HG02798 (cell line): ENCODE measurements around the gene PRICKLE2.

ENCODE experiments used
- ATAC-seq: cut with Tn5 transposase; IDR thresholded peaks from one replicate; pipeline ENCODE4 v1.9.1; 2021; ENCODE audit warnings: mild to moderate bottlenecking; ENCODE audit not compliant: unreplicated experiment, poor library complexity

Gene PRICKLE2

GRCh38 chr3:64082961-64083541 lies 142.2 kb downstream of the PRICKLE2 start:
- no peak for ATAC-seq

DNA sequence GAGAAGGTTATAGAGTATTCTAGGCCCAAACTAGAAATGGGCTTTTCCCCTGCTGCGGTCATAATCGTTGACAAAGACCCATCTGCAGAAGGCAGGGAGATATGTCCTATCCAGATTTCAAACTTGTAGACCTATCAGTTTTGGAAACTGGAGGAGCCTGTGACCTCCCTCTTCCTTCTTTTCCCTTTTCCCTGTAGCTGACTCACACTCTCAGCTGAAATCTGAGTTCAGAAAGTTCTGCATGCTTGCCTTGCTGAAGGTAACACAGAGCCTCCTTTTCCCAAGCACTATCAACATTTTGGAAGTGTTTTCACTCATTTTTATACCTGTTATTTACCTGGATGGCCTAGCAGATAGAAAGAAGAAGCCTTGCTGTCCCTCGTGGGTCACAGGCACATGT lies 142.9 kb downstream of the PRICKLE2 start:
- no peak for ATAC-seq

GRCh38 chr3:64081235-64081630 lies 144.0 kb downstream of the PRICKLE2 start:
- no peak for ATAC-seq

DNA sequence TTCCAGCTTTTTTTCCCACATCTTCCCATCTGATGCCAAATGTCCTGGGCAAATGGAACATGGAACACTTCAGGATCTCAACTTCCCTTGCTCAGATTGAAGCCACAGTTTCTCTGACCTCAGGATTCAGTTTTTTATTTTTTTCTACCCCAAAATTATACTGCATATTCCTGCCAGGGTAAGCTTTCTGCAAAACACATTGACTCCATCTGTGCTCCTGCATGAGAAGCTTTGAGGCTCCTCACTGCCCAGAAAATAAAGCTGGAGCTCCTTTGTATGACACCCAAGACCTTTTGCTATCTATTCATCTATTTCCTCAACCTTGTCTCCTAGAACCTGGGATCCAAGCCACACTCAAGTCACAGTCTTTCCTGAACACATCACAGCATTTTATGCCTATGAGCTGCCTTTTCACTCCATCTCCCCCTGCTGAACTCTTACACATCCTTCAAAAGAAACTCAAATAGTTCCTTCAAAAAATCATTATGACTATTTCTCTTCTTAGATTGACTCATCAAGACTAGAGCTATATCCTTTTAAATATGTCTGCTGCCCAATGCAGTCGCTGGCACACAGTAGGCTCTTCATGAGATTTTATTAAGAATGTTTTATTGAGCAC lies 144.5 kb downstream of the PRICKLE2 start:
- ATAC-seq = no peak

DNA sequence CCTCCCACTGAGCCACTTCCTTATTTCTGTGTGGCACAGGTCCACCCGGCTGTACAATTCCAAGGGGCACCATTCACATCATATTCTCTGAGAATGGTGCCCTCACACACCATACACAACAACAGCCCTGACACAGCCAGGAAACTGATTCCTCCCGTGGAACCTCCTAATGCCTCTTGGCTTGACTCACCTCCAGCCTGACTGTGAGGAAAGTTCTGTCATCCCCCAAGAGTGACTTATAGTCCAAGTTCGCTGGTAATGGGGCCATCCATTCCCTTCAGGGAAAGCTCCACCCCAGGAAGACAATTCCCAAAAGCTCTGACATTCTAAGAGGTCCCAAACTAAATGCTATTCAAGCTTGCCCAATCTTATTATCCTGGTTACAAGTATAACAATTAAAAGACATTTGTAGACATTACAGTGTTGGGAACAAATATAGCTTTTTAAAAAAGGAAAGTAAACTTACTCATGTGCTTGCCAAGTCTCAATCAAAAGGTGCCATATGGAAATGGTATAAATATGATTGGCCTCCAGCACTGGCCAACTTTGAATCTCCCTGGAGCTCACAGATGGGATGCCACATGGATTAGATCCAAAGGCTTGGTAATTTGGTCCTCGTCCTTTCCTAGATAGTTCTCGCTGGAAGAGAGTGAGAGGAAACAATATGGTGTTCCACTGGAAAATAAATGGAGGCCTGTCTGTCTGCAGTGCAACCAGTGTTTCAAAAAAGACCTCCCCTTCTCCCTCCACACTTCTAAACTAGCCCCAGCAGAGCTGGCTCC lies 145.7 kb downstream of the PRICKLE2 start:
- no peak for ATAC-seq

DNA sequence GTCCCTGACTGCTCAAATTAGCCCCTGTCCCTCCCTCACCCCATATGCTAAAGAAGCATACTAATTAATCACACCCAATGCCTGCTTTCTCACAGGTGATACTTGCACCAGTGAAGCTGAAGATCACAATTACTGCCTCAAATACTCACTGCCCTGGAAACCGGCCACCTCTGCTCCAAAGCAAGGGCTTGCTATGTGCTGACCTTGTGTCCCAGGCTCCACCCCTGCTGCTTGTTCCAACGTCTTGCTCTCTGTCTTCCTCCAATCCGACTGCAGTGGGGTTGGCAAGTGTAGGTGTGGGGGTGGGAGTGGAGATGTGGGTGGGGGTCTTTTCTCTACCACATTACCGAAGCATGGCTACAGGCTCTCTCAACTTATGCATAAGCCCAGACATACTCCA lies 146.3 kb downstream of the PRICKLE2 start:
- ATAC-seq = no peak

DNA sequence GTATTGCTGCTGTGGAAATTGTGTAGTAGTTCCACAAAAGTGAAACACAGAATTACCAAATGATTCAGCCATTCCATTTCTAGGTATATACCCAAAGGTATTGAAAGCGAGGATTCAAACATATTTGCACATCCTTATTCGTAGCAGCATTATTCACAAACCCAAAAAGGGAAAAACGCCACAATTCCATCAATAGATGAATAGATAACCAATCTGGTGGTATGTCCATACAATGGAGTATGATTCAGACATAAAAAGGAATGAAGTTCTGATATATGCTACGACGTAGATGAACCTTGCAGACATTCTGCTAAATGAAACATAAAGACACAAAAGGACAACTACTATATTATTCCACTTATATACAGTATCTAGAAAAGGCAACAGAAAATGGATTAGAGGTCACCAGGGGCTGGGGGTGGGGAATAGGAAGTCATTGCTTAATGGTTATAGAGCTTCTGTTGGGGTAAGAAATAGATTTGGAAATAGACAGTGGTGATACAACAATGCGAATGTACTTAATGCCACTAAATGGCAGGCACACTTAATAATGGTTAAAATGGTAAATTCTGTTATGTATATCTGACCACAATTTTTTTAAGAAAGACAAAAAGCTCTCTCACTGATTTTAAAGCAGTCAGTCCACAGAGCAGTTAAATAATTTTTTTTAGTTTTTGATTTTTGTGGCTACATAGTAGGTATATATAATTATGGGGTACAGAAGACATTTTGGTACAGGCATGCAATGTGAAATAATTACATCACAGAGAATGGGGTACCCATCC lies 150.2 kb downstream of the PRICKLE2 start:
- no peak for ATAC-seq

DNA sequence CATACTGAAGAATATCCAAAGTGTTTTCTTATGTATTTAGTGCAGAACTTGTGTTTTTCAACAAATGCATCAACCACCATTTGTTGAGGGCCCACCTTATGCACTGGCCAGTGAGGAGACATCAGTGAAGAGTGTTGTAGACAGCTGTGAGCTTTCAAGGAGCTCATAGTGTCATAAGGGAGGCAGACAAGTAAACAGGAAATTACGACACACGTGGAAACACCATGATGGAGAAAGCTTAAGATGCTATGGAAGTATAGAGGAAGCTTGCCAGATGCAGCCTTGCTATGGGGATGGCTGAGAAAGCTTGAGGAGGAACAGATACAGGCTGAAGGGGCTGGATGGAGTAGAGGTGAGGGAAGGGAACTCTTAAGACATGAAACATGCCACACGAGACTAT lies 151.2 kb downstream of the PRICKLE2 start:
- ATAC-seq = no peak

GRCh38 chr3:64073158-64073761 lies 152.0 kb downstream of the PRICKLE2 start:
- no peak for ATAC-seq

- ATAC-seq = no peak
Measured at GRCh38 chr3:64072126-64072525, 153.1 kb downstream of the PRICKLE2 start.

GRCh38 chr3:64070704-64071103 lies 154.6 kb downstream of the PRICKLE2 start:
- no peak for ATAC-seq

GRCh38 chr3:64067506-64068346 lies 157.5 kb downstream of the PRICKLE2 start:
- no peak for ATAC-seq

GRCh38 chr3:64064804-64065203 lies 160.5 kb downstream of the PRICKLE2 start:
- ATAC-seq = no peak

DNA sequence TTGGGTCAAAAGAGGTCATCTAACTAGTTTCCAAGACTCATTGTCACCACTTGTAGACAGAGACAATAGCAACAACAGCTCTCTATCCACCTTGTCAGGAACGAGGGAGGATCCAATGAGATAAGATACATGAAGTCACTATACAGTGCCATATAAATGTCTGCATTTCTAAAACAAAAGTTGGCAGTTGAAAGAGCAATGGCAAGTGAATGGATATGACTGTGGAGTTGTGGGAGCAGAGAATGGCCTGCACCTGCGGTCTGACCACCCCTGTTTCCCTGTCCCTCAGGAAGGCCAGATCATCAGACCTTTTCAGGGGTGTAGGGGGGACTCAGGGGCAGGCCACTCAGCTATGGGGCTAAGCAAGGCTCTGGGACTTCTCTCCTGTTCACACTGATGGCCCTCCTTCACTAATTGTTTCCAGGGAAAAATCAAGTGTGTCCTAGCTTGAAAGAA lies 161.3 kb downstream of the PRICKLE2 start:
- no peak for ATAC-seq

GRCh38 chr3:64063207-64063982 lies 161.9 kb downstream of the PRICKLE2 start:
- ATAC-seq = no peak

DNA sequence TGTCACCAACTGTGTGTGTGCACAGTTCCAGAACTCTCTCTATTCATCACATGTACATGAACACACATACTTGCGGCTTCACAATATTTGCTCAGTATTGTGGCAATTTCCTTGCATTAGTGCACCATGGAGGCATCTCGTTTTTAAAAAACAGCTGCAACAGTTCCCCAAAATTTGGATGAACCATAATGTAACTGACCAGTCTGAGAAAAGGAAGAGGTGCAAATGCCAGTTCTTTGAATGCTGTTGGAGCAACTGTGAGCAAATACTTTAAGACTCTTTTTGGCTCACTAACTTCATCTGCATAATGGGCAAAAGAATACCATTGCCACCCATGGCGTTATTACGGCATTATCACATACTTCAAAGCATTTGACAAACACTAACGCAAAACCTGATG lies 163.6 kb downstream of the PRICKLE2 start:
- no peak for ATAC-seq

GRCh38 chr3:64059484-64060175 lies 165.6 kb downstream of the PRICKLE2 start:
- ATAC-seq = no peak

DNA sequence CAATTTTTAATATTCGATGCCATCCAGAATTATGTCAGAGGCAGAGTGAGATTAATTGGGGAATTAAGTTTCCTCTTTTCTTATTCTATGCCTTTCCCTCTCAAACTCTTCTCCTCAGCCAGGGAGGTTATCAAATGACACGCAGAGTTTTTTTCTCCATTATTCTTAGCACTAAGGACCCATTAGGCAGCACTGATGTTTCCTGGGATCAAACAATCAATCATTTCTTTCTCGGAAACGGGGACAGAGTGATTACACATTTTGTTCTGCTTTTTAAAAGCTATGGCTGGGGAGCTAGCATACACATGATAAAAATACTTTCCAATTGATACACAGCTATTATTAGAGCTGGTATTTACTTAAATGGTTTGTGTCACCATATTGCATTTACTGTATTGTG lies 166.7 kb downstream of the PRICKLE2 start:
- no peak for ATAC-seq
